Stomach (tissue), 9 donors: Measurements from ENCODE around the gene SDHB. TPM values are rescaled to one million over a fixed set of nuclear protein-coding genes. Genes with fewer than 3 reads are reported as not detected.

Experiments used
- DNase-seq, 2 donors: peaks; one replicate each; pipeline versions ENCODE4 v3.0.0 to v3.0.0-alpha.2; 2013 to 2019
- H3K27ac ChIP-seq, 5 donors: fragments of 200-600 bp in 4 of 5; sonication (generic) in 4 of 5; one replicate each; pipeline ENCODE4 v1.5.1; 2013 to 2019; ENCODE audit warnings: mild to moderate bottlenecking in 1 of 5, moderate library complexity in 1 of 5
- H3K27me3 ChIP-seq, 3 donors: fragments of 200-600 bp; sonication (generic); one replicate each; pipeline ENCODE4 v1.5.1; 2017 to 2019; ENCODE audit warnings: mixed run types in 1 of 3
- H3K36me3 ChIP-seq, 4 donors: fragments of 200-600 bp; sonication (generic); 1 replicate in 3 of 4; 2 replicates in 1 of 4; pipeline ENCODE4 v1.5.1; 2016 to 2019
- H3K4me1 ChIP-seq, 4 donors: fragments of 200-600 bp; sonication (generic); one replicate each; pipeline ENCODE4 v1.5.1; 2016 to 2019
- H3K4me3 ChIP-seq, 4 donors: fragments of 200-600 bp; sonication (generic) in 3 of 4; one replicate each; pipeline ENCODE4 v1.5.1; 2016 to 2019; ENCODE audit warnings: mild to moderate bottlenecking in 1 of 4
- H3K9me3 ChIP-seq, 4 donors: fragments of 200-600 bp; sonication (generic); one replicate each; pipeline ENCODE4 v1.5.1; 2016 to 2019
- CTCF ChIP-seq, 7 experiments: fragments of 450-650 bp in 4 of 7; fragments of 200-600 bp in 3 of 7; sonication (generic) in 3 of 7; IDR thresholded peaks; one replicate each; pipeline ENCODE4 v1.5.1; 2016 to 2019; ENCODE audit warnings: antibody characterized with exemption in 7 of 7, control low read depth in 2 of 7, mild to moderate bottlenecking in 1 of 7
- EP300 ChIP-seq: sonication (generic); formaldehyde crosslinking; IDR thresholded peaks from one replicate; pipeline ENCODE4 v1.6.1; 2017; ENCODE audit warnings: antibody characterized with exemption
- POLR2A ChIP-seq, 4 donors: fragments of 450-650 bp; IDR thresholded peaks; one replicate each; pipeline ENCODE4 v1.6.1; 2016; ENCODE audit warnings: antibody characterized with exemption in 4 of 4, control low read depth in 2 of 4, mild to moderate bottlenecking in 1 of 4, moderate library complexity in 1 of 4
- POLR2AphosphoS5 ChIP-seq, 3 donors: sonication (generic); formaldehyde crosslinking; IDR thresholded peaks; one replicate each; pipeline ENCODE4 v1.6.1; 2016; ENCODE audit warnings: antibody characterized with exemption in 3 of 3
- WGBS, 5 donors: extraction: QIAGEN DNeasy Blood & Tissue Kit in 3 of 5; methylation state at CpG; one replicate each; pipeline versions ENCODE4 v1.1.5 to v1.1.7; 2013 to 2018; 5-methylcytosine and 5-hydroxymethylcytosine counted together
- intact Hi-C: fragments of 100-400 bp; cut with DNase I; formaldehyde crosslinking; loops from one replicate; pipeline ENCODE4 v1.15.1; 2023; ENCODE audit warnings: low total_unique reads
- polyA plus RNA-seq, 3 donors: library from polyadenylated mRNA; stranded (reverse); fragments of 200-250 nt; gene quantifications; one replicate each; pipeline ENCODE4 v1.2.3, GENCODE V29; 2013
- total RNA-seq, 5 donors: library from RNA; depleted of rRNA; stranded (reverse); fragments of >200 nt; gene quantifications; one replicate each; pipeline versions ENCODE4 v1.1.0 to v1.2.3, GENCODE V29; 2014 to 2016
- donor health status: healthy with polysubstance abuse.
- donor health status: Bipolar disorder and iron deficiency.
- donor health status: healthy.

The SDHB gene
- total and polyA plus RNA-seq, 8 donors = 42.6 to 246 (median 121) TPM

- Histone ChIP-seq H3K4me1 (peaks cover 5 to 17% (median 9%) of the 10 kb centered on the region in 4 donors), H3K27ac (no peak overlapping the region), H3K9me3 (no peaks in the 10 kb centered on the region), H3K27me3 (no peaks in the 10 kb centered on the region), H3K36me3 (peaks cover 44 to 96% (median 93%) of the 10 kb centered on the region in 4 donors), H3K4me3 (no peak overlapping the region)
- intact Hi-C loops = loop anchor here (10.0 kb wide), 1 partner anchor 65 kb away; no protein-coding TSS in a partner anchor
- DNase-seq = no peak
- 82 to 86% (median 84%) methylated on average over 4 of the region's 4 CpGs for WGBS, 5 donors
- TF ChIP-seq EP300 = no peak
- no peak for TF ChIP-seq CTCF (IDR thresholded peaks at IDR 0.05)
- TF ChIP-seq POLR2AphosphoS5 (IDR thresholded peaks at IDR 0.05) = no peak
- TF ChIP-seq POLR2A (IDR thresholded peaks at IDR 0.05) = no peak
Measured at GRCh38 chr1:17030206-17030605, 23.6 kb downstream of the SDHB start.

GRCh38 chr1:17028662-17029188, 25.1 kb downstream of the SDHB start:
- Histone ChIP-seq H3K4me1 (peaks cover 5 to 17% (median 9%) of the 10 kb centered on the region in 4 donors), H3K27me3 (no peaks in the 10 kb centered on the region), H3K27ac (peak overlapping the region in 2 of 5 donors; percentile 26 to 52), H3K9me3 (no peaks in the 10 kb centered on the region), H3K4me3 (no peak overlapping the region), H3K36me3 (peaks cover 54 to 100% (median 100%) of the 10 kb centered on the region in 4 donors)
- no peak for DNase-seq
- TF ChIP-seq POLR2A (IDR thresholded peaks at IDR 0.05) = no peak
- no peak for TF ChIP-seq POLR2AphosphoS5 (IDR thresholded peaks at IDR 0.05)
- TF ChIP-seq CTCF (IDR thresholded peaks at IDR 0.05) = no peak
- no peak for TF ChIP-seq EP300
- WGBS, 5 donors = 77 to 81% (median 79%) methylated on average over 5 of the region's 5 CpGs
- intact Hi-C loops = no loop called here

- WGBS, 5 donors = 25 to 40% (median 35%) methylated on average over 2 of the region's 2 CpGs
- intact Hi-C loops = no loop called here
- Histone ChIP-seq H3K4me3 (no peak overlapping the region), H3K27ac (peak overlapping the region in 2 of 5 donors; percentile 26 to 48), H3K4me1 (peaks cover 5 to 17% (median 9%) of the 10 kb centered on the region in 4 donors), H3K9me3 (no peaks in the 10 kb centered on the region), H3K36me3 (peaks cover 60 to 100% (median 100%) of the 10 kb centered on the region in 4 donors), H3K27me3 (no peaks in the 10 kb centered on the region)
- DNase-seq = peak in 1 of 2 donors; percentile 63
- TF ChIP-seq POLR2AphosphoS5 (IDR thresholded peaks at IDR 0.05) (no peak), POLR2A (IDR thresholded peaks at IDR 0.05) (no peak)
Measured at GRCh38 chr1:17027900-17028299, 25.9 kb downstream of the SDHB start.

GRCh38 chr1:17027403-17027802, 26.4 kb downstream of the SDHB start:
- Histone ChIP-seq H3K9me3 (no peaks in the 10 kb centered on the region), H3K27ac (peak overlapping the region in 2 of 5 donors; percentile 26 to 48), H3K4me3 (no peak overlapping the region), H3K27me3 (no peaks in the 10 kb centered on the region), H3K36me3 (peaks cover 60 to 100% (median 100%) of the 10 kb centered on the region in 4 donors), H3K4me1 (peaks cover 5 to 17% (median 9%) of the 10 kb centered on the region in 4 donors)
- DNase-seq = no peak
- intact Hi-C loops = no loop called here
- TF ChIP-seq EP300 (no peak), POLR2AphosphoS5 (IDR thresholded peaks at IDR 0.05) (no peak), POLR2A (IDR thresholded peaks at IDR 0.05) (no peak), CTCF (IDR thresholded peaks at IDR 0.05) (no peak)
- WGBS, 5 donors = 56 to 78% (median 63%) methylated on average over 5 of the region's 5 CpGs

- H3K4me1 ChIP-seq = peaks cover 5 to 17% (median 9%) of the 10 kb centered on the region in 4 donors
- TF ChIP-seq POLR2AphosphoS5 (IDR thresholded peaks at IDR 0.05) = no peak
- TF ChIP-seq EP300 = no peak
- no peak for TF ChIP-seq POLR2A (IDR thresholded peaks at IDR 0.05)
- TF ChIP-seq CTCF (IDR thresholded peaks at IDR 0.05) = no peak
- no peak overlapping the region for H3K4me3 ChIP-seq
- intact Hi-C loops = no loop called here
- peaks cover 71 to 100% (median 100%) of the 10 kb centered on the region in 4 donors for H3K36me3 ChIP-seq
- WGBS, 5 donors = 80 to 96% (median 90%) methylated on average over 1 of the region's 1 CpG
- H3K9me3 ChIP-seq = no peaks in the 10 kb centered on the region
- no peaks in the 10 kb centered on the region for H3K27me3 ChIP-seq
- DNase-seq = no peak
- no peak overlapping the region for H3K27ac ChIP-seq
Measured at GRCh38 chr1:17024721-17025120, 29.1 kb downstream of the SDHB start.
